Breast epithelium (tissue), 4 donors: ENCODE data around the gene SORBS1. TPM values are rescaled to one million over a fixed set of nuclear protein-coding genes. Genes with fewer than 3 reads are reported as not detected.

Experiments used
- DNase-seq, 2 donors: peaks; one replicate each; pipeline ENCODE4 v3.0.0-alpha.2; 2019; ENCODE audit warnings: low spot score in 2 of 2
- H3K27ac ChIP-seq, 2 donors: fragments of 200-600 bp; sonication (generic) in 1 of 2; one replicate each; pipeline ENCODE4 v1.5.1; 2016 to 2019; ENCODE audit warnings: mild to moderate bottlenecking in 1 of 2
- H3K27me3 ChIP-seq, 2 donors: fragments of 200-600 bp; sonication (generic) in 1 of 2; one replicate each; pipeline versions ENCODE4 v1.5.1 to v1.6.0; 2017 to 2019; ENCODE audit warnings: control low read depth in 1 of 2, mild to moderate bottlenecking in 1 of 2
- H3K36me3 ChIP-seq: fragments of 200-600 bp; one replicate; pipeline ENCODE4 v1.5.1; 2019
- H3K4me1 ChIP-seq, 2 donors: fragments of 200-600 bp; sonication (generic); one replicate each; pipeline ENCODE4 v1.5.1; 2016 to 2019; ENCODE audit warnings: control low read depth in 1 of 2
- H3K4me3 ChIP-seq, 3 donors: fragments of 200-600 bp; sonication (generic); 1 replicate in 2 of 3; 2 replicates in 1 of 3; pipeline ENCODE4 v1.5.1; 2016 to 2019; ENCODE audit warnings: mild to moderate bottlenecking in 3 of 3, moderate library complexity in 2 of 3
- H3K9me3 ChIP-seq, 2 donors: fragments of 200-600 bp; sonication (generic) in 1 of 2; one replicate each; pipeline ENCODE4 v1.5.1; 2016 to 2019; ENCODE audit warnings: control low read depth in 1 of 2
- CTCF ChIP-seq, 3 donors: fragments of 450-650 bp; IDR thresholded peaks; one replicate each; pipeline ENCODE4 v1.5.1; 2016 to 2017; ENCODE audit warnings: antibody characterized with exemption in 3 of 3, mild to moderate bottlenecking in 3 of 3, moderate library complexity in 3 of 3
- POLR2A ChIP-seq: fragments of 450-650 bp; IDR thresholded peaks from one replicate; pipeline ENCODE4 v1.6.1; 2016; ENCODE audit warnings: antibody characterized with exemption, mild to moderate bottlenecking, moderate library complexity
- POLR2AphosphoS5 ChIP-seq, 3 donors: sonication (generic); formaldehyde crosslinking; IDR thresholded peaks; one replicate each; pipeline ENCODE4 v1.6.1; 2017; ENCODE audit warnings: antibody characterized with exemption in 3 of 3
- intact Hi-C: fragments of 100-400 bp; cut with DNase I; formaldehyde crosslinking; loops from one replicate; pipeline ENCODE4 v1.15.1; 2023; ENCODE audit warnings: low total_unique reads
- total RNA-seq, 3 donors: library from RNA; depleted of rRNA; stranded (reverse); fragments of >200 nt; gene quantifications; one replicate each; pipeline ENCODE4 v1.1.0, GENCODE V29; 2016

The SORBS1 gene
- total RNA-seq, 3 donors from 2014 or later: 156 to 455 (median 200) TPM

- H3K9me3 ChIP-seq: no peaks in the 10 kb centered on the region
- TF ChIP-seq POLR2A (no peak), POLR2AphosphoS5 (IDR thresholded peaks at IDR 0.05) (no peak), CTCF (IDR thresholded peaks at IDR 0.05) (no peak)
- peaks cover 7% of the 10 kb centered on the region in 2 donors for H3K4me1 ChIP-seq
- DNase-seq: no peak
- H3K27me3 ChIP-seq: no peaks in the 10 kb centered on the region
- H3K4me3 ChIP-seq: no peak overlapping the region
- peak overlapping the region; percentile 77 to 88 for H3K27ac ChIP-seq
- no peaks in the 10 kb centered on the region for H3K36me3 ChIP-seq
- intact Hi-C loops: no loop called here
These were observed 283.6 kb downstream of the SORBS1 start for GRCh38 chr10:95277614-95278013.

DNA sequence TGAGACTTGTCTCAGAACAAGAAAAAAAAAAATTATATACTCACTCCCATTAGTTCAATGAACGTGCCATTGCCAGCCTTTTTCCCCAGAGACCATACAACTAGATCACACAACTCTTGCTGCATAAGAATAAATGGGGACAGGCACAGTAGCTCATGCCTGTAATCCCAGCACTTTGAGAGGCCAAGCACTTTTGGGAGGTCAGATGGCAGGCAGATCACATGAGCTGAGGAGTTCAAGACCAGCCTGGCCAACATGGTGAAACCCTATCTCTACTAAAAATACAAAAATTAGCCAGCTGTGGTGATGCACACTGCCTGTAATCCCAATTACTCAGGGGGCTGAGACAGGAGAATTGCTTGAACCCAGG lies 284.0 kb downstream of the SORBS1 start:
- no peaks in the 10 kb centered on the region for H3K9me3 ChIP-seq
- no peaks in the 10 kb centered on the region for H3K27me3 ChIP-seq
- H3K27ac ChIP-seq: peak overlapping the region; percentile 77 to 88
- intact Hi-C loops: no loop called here
- TF ChIP-seq CTCF (IDR thresholded peaks at IDR 0.05) (no peak), POLR2A (no peak), POLR2AphosphoS5 (IDR thresholded peaks at IDR 0.05) (no peak)
- no peak for DNase-seq
- no peaks in the 10 kb centered on the region for H3K36me3 ChIP-seq
- H3K4me1 ChIP-seq: peaks cover 7% of the 10 kb centered on the region in 2 donors
- no peak overlapping the region for H3K4me3 ChIP-seq

- Histone ChIP-seq H3K4me1 (peaks cover 7% of the 10 kb centered on the region in 2 donors), H3K9me3 (no peaks in the 10 kb centered on the region), H3K36me3 (no peaks in the 10 kb centered on the region), H3K27ac (peak overlapping the region; percentile 88 to 97), H3K4me3 (no peak overlapping the region), H3K27me3 (no peaks in the 10 kb centered on the region)
- no peak for DNase-seq
- intact Hi-C loops: no loop called here
- TF ChIP-seq CTCF (IDR thresholded peaks at IDR 0.05): no peak
- TF ChIP-seq POLR2A: no peak
- TF ChIP-seq POLR2AphosphoS5 (IDR thresholded peaks at IDR 0.05): no peak
These were observed 284.6 kb downstream of the SORBS1 start for GRCh38 chr10:95276367-95277200.

DNA sequence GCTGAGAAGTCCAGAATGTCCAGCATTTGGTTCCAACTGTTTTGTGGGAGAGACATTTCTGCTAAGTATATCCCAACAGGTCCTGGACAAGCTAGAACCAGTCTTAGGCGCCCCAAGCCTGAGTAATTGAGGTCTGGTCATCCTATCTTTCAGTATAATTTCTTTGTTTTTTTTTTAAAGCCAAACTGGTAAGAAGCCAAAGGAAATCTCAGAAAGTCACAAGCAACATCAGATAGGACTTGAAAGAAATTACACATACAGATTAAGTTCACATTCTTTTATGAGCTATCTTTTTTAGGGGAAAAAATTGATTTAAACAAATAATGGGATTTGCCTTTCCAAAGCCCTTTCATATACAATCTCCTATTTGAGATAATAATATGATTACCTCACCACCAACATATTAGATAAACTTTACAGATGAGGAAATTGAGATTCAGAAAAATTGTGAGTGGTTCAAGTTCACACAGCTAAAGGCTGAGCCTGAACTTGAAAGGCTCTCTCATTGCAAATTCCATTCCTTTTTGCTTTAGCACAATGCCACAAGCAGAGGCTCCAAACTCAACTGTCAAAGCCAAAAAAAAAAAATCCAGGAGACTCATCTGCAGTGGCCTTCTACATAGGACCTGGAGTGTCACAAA lies 285.3 kb downstream of the SORBS1 start:
- Histone ChIP-seq H3K9me3 (no peaks in the 10 kb centered on the region), H3K27ac (peak overlapping the region; percentile 88 to 97), H3K4me1 (peaks cover 7% of the 10 kb centered on the region in 2 donors), H3K36me3 (no peaks in the 10 kb centered on the region), H3K4me3 (no peak overlapping the region), H3K27me3 (no peaks in the 10 kb centered on the region)
- intact Hi-C loops: no loop called here
- TF ChIP-seq CTCF (IDR thresholded peaks at IDR 0.05): no peak
- no peak for TF ChIP-seq POLR2A
- TF ChIP-seq POLR2AphosphoS5 (IDR thresholded peaks at IDR 0.05): no peak
- DNase-seq: no peak
